ENCODE measurements around the gene ZCCHC7. TPM values are rescaled to one million over a fixed set of nuclear protein-coding genes. Genes with fewer than 3 reads are reported as not detected.

Gene ZCCHC7
- total RNA-seq, 1 experiment from 2014 or later, result 41.7 TPM

DNA sequence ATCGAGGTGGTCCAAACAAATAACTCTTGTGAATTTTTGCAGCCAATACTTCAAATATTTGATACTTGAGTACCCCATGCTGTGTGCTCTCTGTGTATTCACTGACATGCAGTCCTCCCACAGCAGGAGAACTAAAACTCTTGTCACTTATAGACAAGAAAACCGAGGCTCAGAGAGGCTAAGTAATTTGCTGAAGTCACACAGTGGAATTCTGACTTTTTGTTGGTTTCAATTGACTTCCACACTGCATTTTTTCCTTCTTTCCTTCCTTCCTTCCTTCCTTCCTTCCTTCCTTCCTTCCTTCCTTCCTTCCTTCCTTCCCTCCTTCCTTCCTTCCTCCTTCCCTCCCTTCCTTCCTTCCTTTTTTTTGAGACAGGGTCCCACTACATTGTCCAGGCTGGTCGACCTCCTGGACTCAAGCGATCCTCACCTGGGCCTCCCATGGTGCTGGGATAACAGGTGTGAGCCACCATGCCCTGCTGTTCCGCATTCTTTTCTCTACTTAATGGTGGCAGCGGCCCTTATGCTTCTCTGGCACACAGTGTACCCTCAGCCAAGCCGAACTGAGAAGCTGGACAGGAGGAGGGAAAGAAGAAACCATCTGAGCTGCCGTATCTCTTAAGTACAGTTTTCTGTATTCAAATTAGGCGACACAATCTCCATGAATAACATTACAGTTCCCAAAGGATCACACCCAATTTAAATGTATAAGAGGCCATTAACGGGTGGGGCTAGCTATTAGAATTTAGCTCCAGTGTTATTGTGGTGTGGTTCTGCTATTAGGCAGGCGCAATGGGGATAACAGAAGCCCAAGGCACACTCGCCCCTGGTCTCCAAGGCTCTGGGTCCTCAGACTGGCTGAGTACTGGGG, 263.7 kb downstream of the ZCCHC7 start:
- POLR2A ChIA-PET, result no interaction called here
- intact Hi-C loops (cut with micrococcal nuclease), result no loop called here
- no peak for DNase-seq (ENCODE audit: unreplicated experiment)
- no peaks in the 10 kb centered on the region for H3K4me1 Mint-ChIP-seq (ENCODE audit: insufficient read depth, unreplicated experiment)
- H3K4me3 Mint-ChIP-seq (ENCODE audit: unreplicated experiment), result no peak overlapping the region
- CTCF ChIA-PET, result no interaction called here
- H3K27ac Mint-ChIP-seq (ENCODE audit: low read depth, unreplicated experiment), result no peak overlapping the region
- H3K27me3 Mint-ChIP-seq (ENCODE audit: insufficient read depth, unreplicated experiment), result no peaks in the 10 kb centered on the region
- TF ChIP-seq, protein P1, sequence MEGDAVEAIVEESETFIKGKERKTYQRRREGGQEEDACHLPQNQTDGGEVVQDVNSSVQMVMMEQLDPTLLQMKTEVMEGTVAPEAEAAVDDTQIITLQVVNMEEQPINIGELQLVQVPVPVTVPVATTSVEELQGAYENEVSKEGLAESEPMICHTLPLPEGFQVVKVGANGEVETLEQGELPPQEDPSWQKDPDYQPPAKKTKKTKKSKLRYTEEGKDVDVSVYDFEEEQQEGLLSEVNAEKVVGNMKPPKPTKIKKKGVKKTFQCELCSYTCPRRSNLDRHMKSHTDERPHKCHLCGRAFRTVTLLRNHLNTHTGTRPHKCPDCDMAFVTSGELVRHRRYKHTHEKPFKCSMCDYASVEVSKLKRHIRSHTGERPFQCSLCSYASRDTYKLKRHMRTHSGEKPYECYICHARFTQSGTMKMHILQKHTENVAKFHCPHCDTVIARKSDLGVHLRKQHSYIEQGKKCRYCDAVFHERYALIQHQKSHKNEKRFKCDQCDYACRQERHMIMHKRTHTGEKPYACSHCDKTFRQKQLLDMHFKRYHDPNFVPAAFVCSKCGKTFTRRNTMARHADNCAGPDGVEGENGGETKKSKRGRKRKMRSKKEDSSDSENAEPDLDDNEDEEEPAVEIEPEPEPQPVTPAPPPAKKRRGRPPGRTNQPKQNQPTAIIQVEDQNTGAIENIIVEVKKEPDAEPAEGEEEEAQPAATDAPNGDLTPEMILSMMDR (IDR thresholded peaks at IDR 0.05; ENCODE audit: unreplicated experiment), result no peak
- H3K36me3 Mint-ChIP-seq (ENCODE audit: insufficient read depth, unreplicated experiment), result no peaks in the 10 kb centered on the region
- BruUV-seq (replicated peaks), result no TSS peak
- no peaks in the 10 kb centered on the region for H3K9me3 Mint-ChIP-seq (ENCODE audit: unreplicated experiment)

DNA sequence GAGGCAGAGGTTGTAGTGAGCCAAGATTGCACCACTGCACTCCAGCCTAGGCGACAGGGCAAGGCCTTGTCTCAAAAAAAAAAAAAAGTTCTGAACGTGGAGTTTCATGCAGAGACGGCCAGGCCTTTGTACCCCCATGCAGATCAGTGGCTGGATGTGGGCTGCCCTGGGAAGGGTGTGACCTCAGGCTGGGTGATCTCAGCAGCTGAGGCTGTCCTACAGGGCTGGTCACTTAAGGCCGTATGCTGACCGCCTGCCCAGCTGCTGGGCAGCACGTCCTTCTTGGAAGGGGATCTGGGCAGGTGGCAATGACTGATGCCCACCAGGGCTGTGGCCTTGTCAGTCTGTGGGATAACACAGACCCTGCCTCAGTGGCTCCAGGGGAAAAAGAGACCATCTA, 264.9 kb downstream of the ZCCHC7 start:
- no peak overlapping the region for H3K27ac Mint-ChIP-seq (ENCODE audit: low read depth, unreplicated experiment)
- no peaks in the 10 kb centered on the region for H3K4me1 Mint-ChIP-seq (ENCODE audit: insufficient read depth, unreplicated experiment)
- CTCF ChIA-PET, result interaction anchor here (0.7 to 1.0 kb wide), 2 partner anchors 30 to 1647 kb away, joined by 3 read pairs; no protein-coding TSS in a partner anchor
- intact Hi-C loops (cut with micrococcal nuclease), result no loop called here
- no peak overlapping the region for H3K4me3 Mint-ChIP-seq (ENCODE audit: unreplicated experiment)
- no peaks in the 10 kb centered on the region for H3K27me3 Mint-ChIP-seq (ENCODE audit: insufficient read depth, unreplicated experiment)
- TF ChIP-seq, protein P1 (IDR thresholded peaks at IDR 0.05; ENCODE audit: unreplicated experiment), result no peak
- H3K36me3 Mint-ChIP-seq (ENCODE audit: insufficient read depth, unreplicated experiment), result no peaks in the 10 kb centered on the region
- POLR2A ChIA-PET, result interaction anchor here (1.1 kb wide), 1 partner anchor 9 kb away, joined by 3 read pairs; no protein-coding TSS in a partner anchor
- no TSS peak for BruUV-seq (replicated peaks)
- H3K9me3 Mint-ChIP-seq (ENCODE audit: unreplicated experiment), result no peaks in the 10 kb centered on the region
- DNase-seq (ENCODE audit: unreplicated experiment), result no peak

DNA sequence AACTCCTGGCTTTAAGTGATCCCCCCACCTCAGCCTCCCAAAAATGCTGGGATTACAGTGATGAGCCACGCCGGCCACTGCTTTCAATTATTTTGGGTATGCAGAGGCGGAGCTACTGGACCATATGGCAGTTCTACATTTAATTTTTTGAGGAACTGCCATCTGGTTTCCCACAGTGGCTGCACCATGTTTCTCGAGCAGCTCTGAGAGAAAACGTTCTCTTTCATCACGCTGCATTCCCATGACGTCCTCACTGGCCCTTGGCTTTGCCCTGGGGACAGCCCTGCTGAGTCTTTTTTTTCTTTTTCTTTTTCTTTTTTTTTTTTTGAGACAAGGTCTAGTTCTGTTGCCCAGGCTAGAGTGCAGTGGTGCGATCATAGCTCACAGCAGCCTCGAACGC, 266.6 kb downstream of the ZCCHC7 start:
- H3K36me3 Mint-ChIP-seq (ENCODE audit: insufficient read depth, unreplicated experiment), result no peaks in the 10 kb centered on the region
- no peaks in the 10 kb centered on the region for H3K4me1 Mint-ChIP-seq (ENCODE audit: insufficient read depth, unreplicated experiment)
- ChIA-PET POLR2A (no interaction called here), CTCF (interaction anchor here (0.6 kb wide), 1 partner anchor 853 kb away, joined by 7 read pairs; no protein-coding TSS in a partner anchor)
- no peak overlapping the region for H3K27ac Mint-ChIP-seq (ENCODE audit: low read depth, unreplicated experiment)
- no peaks in the 10 kb centered on the region for H3K9me3 Mint-ChIP-seq (ENCODE audit: unreplicated experiment)
- intact Hi-C loops (cut with micrococcal nuclease), result no loop called here
- H3K4me3 Mint-ChIP-seq (ENCODE audit: unreplicated experiment), result no peak overlapping the region
- TF ChIP-seq, protein P1 (IDR thresholded peaks at IDR 0.05; ENCODE audit: unreplicated experiment), result no peak
- DNase-seq (ENCODE audit: unreplicated experiment), result no peak
- BruUV-seq (replicated peaks), result no TSS peak
- no peaks in the 10 kb centered on the region for H3K27me3 Mint-ChIP-seq (ENCODE audit: insufficient read depth, unreplicated experiment)

DNA sequence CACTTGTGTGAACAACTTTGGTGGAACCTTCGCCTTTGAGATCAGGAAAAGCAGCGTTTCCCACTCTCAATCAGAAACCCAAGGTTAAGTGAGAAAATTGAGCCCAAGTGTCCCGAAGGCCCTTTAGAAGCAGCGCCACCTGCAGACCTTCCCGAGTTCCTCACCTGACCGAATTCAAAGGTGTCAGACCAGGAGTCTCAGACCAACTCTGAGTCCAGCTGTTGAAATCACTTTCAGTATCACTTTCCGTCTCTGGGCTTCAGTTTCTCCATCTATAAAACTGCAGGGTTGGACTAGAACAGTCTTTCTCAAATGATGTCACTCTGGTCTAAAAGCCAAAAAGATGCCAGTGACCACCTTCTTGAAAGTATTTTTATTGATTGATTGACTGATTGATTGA, 270.4 kb downstream of the ZCCHC7 start:
- H3K9me3 Mint-ChIP-seq (ENCODE audit: unreplicated experiment), result no peaks in the 10 kb centered on the region
- no peaks in the 10 kb centered on the region for H3K36me3 Mint-ChIP-seq (ENCODE audit: insufficient read depth, unreplicated experiment)
- BruUV-seq (replicated peaks), result no TSS peak
- H3K27ac Mint-ChIP-seq (ENCODE audit: low read depth, unreplicated experiment), result no peak overlapping the region
- peak; percentile 54 for DNase-seq (ENCODE audit: unreplicated experiment)
- ChIA-PET CTCF (no interaction called here), POLR2A (no interaction called here)
- TF ChIP-seq, protein P1 (IDR thresholded peaks at IDR 0.05; ENCODE audit: unreplicated experiment), result peak; percentile 23
- no peak overlapping the region for H3K4me3 Mint-ChIP-seq (ENCODE audit: unreplicated experiment)
- intact Hi-C loops (cut with micrococcal nuclease), result no loop called here
- H3K27me3 Mint-ChIP-seq (ENCODE audit: insufficient read depth, unreplicated experiment), result peaks cover 11% of the 10 kb centered on the region
- H3K4me1 Mint-ChIP-seq (ENCODE audit: insufficient read depth, unreplicated experiment), result no peaks in the 10 kb centered on the region
